ENCODE measurements around the gene DDN.

The DDN gene

DNA sequence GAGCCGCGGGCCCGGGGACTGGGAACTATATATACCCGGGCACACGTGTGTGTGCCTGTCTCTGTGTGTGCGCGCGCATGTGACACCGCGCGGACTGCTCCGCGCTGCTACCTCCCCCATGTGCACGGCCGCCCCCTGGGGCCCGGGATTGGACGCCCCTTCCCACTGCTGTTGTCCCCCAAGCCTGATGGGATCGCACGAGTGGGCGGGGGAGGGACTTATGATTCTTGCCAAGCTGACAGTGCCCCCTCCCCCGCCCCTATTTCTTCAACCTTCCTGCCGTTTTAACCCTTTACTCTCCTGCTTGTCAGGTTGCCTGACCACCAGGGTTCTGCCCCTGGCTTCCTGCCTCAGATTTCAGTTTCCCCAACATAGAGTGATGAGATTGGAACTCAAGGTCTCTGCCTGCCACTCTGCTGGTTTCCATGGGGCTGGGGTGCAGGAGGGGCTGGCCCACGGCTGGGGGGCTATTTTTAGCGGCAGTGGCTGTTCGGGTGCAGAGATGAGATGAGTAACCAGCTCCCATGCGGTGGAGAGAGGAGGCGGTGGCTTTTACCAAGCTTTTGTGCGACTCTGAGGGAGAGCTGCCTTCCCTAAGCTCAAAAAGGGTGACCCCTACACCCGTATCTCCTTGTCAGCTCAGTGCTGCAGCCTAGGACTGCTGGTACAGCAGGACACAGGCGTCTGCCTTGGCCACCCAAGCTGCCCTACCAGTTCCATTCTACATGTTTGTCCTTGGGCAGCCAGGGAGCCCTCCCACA lies at the start of gene DDN:
DDN (minus strand) TSS at position 5 of the 761 bp plus-strand sequence. CDS start 88 bp downstream, outside the sequence.
- Histone ChIP-seq H3K27ac (ENCODE audit: low read length) (no peak within 1 kb of the TSS), H3K4me3 (ENCODE audit: low read length) (peak within 1 kb of the TSS; percentile 54), H3K9ac (ENCODE audit: low read length) (no peak within 1 kb of the TSS), H3K27me3 (ENCODE audit: control insufficient read depth, insufficient read depth, low read length) (peaks cover 68% of the 10 kb centered on the region), H3K36me3 (ENCODE audit: control insufficient read depth, low read depth, low read length) (peaks cover 9% of the 10 kb centered on the region), H3K9me3 (ENCODE audit: control insufficient read depth, low read depth, low read length) (no peaks in the 10 kb centered on the region), H3K4me1 (ENCODE audit: control insufficient read depth, low read depth, low read length) (no peaks in the 10 kb centered on the region)

DNA sequence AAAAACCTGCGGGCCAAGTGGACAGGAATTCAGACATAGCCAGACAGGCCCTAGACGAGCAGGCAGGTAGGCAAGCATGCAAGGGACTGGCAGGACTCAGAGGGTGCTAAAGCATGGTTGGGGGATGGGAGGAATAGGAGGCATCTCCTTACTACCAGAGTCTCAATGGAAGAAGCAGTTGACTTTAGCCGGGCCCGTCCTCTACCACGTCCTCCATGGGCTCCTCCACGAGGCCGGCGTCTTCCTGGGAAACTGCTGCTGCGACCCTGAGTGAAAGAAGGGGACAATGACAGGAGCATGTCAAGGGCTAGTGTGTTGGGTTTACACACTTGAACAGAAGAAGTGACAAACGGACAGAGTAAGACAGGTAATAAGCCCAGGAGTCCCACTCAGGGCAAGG lies 49.8 kb upstream of the DDN start:
- Histone ChIP-seq H3K9me3 (ENCODE audit: control insufficient read depth, low read depth, low read length) (no peaks in the 10 kb centered on the region), H3K9ac (ENCODE audit: low read length) (no peak overlapping the region), H3K36me3 (ENCODE audit: control insufficient read depth, low read depth, low read length) (peaks cover 96% of the 10 kb centered on the region), H3K4me3 (ENCODE audit: low read length) (no peak overlapping the region), H3K27me3 (ENCODE audit: control insufficient read depth, insufficient read depth, low read length) (no peaks in the 10 kb centered on the region), H3K4me1 (ENCODE audit: control insufficient read depth, low read depth, low read length) (no peaks in the 10 kb centered on the region), H3K27ac (ENCODE audit: low read length) (no peak overlapping the region)

DNA sequence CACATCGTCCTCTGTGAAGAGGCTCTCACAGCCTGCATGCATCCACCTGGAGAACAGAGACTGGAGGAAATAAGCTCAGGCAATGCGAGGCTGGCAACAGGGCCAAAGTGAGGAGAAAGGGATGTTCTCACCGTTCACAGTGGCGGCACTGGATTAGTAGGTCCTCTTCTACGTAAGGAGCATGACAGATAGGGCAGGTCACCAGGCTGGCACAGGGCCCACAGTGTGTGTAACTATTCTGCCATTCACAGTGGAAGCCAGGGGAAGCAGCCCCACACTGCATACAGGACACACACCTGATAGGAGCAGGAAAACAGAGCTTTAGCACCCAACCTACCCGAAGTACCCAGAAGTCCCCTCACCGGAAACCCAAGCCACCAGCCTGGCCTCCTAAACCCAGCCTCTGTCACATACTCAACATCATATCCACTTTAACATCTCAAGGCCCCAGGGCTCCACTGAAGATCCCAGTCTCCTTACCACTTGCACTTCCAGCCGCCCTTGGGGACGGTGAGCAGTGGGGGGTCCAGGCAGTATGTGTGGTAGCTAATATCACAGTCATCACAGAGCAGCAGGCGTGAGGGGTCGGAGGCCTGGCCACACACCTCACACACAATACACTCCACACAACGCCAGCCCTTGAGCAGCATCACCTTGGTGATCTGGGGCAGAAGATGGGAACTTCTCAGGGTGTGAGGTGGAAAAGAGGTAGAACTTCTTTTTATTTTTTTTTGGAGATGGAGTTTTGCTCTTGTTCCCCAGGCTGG lies 47.1 kb upstream of the DDN start:
- Histone ChIP-seq H3K4me1 (ENCODE audit: control insufficient read depth, low read depth, low read length) (no peaks in the 10 kb centered on the region), H3K27me3 (ENCODE audit: control insufficient read depth, insufficient read depth, low read length) (no peaks in the 10 kb centered on the region), H3K4me3 (ENCODE audit: low read length) (no peak overlapping the region), H3K36me3 (ENCODE audit: control insufficient read depth, low read depth, low read length) (peaks cover 96% of the 10 kb centered on the region), H3K9ac (ENCODE audit: low read length) (no peak overlapping the region), H3K27ac (ENCODE audit: low read length) (no peak overlapping the region), H3K9me3 (ENCODE audit: control insufficient read depth, low read depth, low read length) (no peaks in the 10 kb centered on the region)

DNA sequence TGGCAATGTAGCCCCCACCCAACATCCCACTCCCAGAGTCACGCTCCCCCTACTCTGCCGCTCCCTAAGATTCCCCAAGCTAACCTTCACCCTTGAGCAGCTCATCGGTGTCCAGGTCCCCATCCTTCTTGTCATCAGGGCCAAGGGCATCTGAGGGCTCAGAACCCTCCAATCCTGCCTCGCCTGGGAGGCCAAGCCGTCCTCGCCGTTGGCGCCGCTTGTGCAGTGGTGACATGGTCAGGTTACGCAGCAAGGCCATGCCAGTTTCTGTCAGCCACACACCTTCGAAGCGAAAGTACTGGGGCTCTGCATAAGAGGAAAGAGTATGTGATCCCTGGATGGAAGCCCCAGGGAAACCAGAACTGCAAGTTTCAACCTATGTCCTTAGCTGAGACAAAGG lies 45.5 kb upstream of the DDN start:
- Histone ChIP-seq H3K36me3 (ENCODE audit: control insufficient read depth, low read depth, low read length) (peaks cover 88% of the 10 kb centered on the region), H3K9me3 (ENCODE audit: control insufficient read depth, low read depth, low read length) (no peaks in the 10 kb centered on the region), H3K4me1 (ENCODE audit: control insufficient read depth, low read depth, low read length) (no peaks in the 10 kb centered on the region), H3K27ac (ENCODE audit: low read length) (no peak overlapping the region), H3K27me3 (ENCODE audit: control insufficient read depth, insufficient read depth, low read length) (no peaks in the 10 kb centered on the region), H3K9ac (ENCODE audit: low read length) (no peak overlapping the region), H3K4me3 (ENCODE audit: low read length) (no peak overlapping the region)

DNA sequence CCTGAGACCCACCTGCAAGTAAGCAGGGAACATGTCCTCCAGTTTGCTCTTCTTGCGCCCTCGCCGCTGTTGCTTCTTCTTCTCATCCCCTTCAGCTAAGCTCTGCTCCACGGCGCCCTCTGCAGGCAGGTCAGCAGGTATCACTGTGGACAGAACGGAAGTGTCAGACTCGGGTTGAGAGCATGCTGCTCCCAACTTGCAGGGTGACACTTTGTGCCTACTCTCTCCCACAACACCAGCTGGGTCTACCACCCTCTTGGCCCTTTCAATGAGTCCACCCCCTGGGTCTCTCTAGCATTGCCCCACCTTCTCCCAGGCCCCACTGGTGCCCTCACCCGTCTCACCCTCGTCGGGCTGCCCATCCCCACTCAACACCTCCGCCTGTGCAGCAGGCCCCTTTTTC lies 44.7 kb upstream of the DDN start:
- no peaks in the 10 kb centered on the region for H3K9me3 ChIP-seq (ENCODE audit: control insufficient read depth, low read depth, low read length)
- H3K4me3 ChIP-seq (ENCODE audit: low read length): no peak overlapping the region
- no peaks in the 10 kb centered on the region for H3K27me3 ChIP-seq (ENCODE audit: control insufficient read depth, insufficient read depth, low read length)
- H3K27ac ChIP-seq (ENCODE audit: low read length): no peak overlapping the region
- no peak overlapping the region for H3K9ac ChIP-seq (ENCODE audit: low read length)
- H3K4me1 ChIP-seq (ENCODE audit: control insufficient read depth, low read depth, low read length): no peaks in the 10 kb centered on the region
- peaks cover 88% of the 10 kb centered on the region for H3K36me3 ChIP-seq (ENCODE audit: control insufficient read depth, low read depth, low read length)

DNA sequence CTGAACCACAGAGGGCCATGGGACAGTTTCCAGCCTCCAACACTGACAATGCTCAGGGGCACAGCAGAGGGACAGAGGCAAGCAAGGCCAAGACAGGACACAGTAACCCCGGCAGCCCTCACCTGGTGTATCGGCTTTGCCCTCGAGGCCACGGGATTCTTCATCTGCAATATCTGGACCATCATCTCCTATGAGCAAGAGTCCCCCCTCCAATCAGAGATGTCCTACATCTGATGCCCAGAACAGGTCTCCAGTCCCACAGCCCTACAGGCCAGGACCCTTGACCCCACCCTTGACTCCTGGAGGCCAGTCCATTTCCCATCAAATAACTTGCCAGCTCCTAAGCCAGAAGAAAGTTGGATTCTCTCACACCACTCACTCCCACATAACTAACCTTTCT lies 44.1 kb upstream of the DDN start:
- no peak overlapping the region for H3K4me3 ChIP-seq (ENCODE audit: low read length)
- peaks cover 88% of the 10 kb centered on the region for H3K36me3 ChIP-seq (ENCODE audit: control insufficient read depth, low read depth, low read length)
- no peaks in the 10 kb centered on the region for H3K9me3 ChIP-seq (ENCODE audit: control insufficient read depth, low read depth, low read length)

DNA sequence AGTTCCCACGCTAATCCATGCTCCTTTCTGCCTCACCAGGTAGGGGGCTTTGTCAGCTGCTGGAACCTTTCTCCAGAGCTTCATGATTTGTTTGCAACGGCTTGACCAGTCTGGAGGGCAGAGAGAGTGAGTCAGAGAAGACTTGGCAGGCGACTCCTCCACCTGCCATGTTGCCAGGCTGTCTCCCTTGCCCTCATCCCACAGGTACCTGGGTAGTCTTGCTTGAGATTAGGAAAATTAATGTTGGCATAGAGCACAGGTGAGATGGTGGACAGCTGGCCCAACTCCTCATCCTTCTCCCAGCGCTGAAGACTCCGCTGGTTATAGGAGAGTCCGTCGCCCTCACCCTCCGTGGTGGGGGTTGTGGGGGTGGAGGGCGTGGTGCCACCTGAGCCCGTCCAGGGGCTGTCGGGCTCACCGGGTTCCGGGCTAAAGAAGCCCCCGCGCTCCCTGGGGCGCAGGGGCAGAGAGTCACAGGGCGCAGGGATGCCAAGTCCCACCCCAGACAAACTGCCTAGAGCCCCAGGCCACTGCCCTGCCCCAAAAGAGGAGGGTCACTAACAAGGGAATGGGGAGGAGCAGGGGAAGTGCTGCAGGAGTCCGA lies 42.8 kb upstream of the DDN start:
- Histone ChIP-seq H3K36me3 (ENCODE audit: control insufficient read depth, low read depth, low read length) (peaks cover 90% of the 10 kb centered on the region), H3K27ac (ENCODE audit: low read length) (no peak overlapping the region), H3K4me3 (ENCODE audit: low read length) (no peak overlapping the region), H3K9me3 (ENCODE audit: control insufficient read depth, low read depth, low read length) (no peaks in the 10 kb centered on the region), H3K4me1 (ENCODE audit: control insufficient read depth, low read depth, low read length) (no peaks in the 10 kb centered on the region), H3K27me3 (ENCODE audit: control insufficient read depth, insufficient read depth, low read length) (no peaks in the 10 kb centered on the region), H3K9ac (ENCODE audit: low read length) (no peak overlapping the region)

More for the DNA sequence above, 44.1 kb upstream of the DDN start:
- no peaks in the 10 kb centered on the region for H3K4me1 ChIP-seq (ENCODE audit: control insufficient read depth, low read depth, low read length)
- no peak overlapping the region for H3K27ac ChIP-seq (ENCODE audit: low read length)
- no peak overlapping the region for H3K9ac ChIP-seq (ENCODE audit: low read length)
- no peaks in the 10 kb centered on the region for H3K27me3 ChIP-seq (ENCODE audit: control insufficient read depth, insufficient read depth, low read length)

DNA sequence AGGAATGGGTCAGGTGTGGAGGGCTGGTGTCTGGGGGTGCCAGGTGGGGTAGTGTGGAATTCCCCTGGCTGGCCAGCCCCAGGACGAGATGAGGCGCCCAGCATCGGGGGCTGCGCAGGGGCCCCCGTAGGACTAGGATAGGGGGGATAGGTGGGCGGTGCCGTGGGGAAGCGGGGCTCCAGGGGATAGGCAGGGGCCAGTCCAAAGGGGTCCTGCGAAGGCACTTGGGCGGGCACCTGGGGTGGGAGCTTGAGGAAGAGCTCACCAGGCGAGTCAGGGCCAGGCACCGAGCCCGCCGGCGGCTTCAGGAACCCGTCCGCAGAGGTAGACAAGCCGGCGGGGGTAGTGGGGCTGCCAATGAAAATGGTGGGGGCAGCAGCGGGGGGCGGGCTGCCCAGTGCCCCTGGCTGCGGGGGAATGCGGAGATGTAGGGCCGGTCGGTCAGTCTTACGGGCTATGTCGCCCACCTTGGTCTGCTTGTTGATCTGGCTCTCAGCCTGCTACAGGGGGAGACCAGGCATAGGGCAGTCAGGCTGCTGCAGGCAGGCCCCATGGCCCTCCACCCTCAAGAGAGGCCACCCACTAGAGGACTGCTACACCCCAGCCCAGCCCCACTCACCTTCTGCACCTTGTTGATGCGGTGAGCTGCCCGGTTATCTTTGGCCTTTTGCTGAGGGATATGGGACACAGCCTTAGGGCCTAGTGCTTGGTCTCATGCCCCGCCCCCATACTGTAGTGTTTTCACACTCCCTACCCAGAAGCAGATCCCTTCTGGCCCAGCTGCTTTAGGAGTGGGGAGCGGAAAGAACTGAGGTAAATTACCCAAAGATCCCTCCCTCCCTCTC lies 42.1 kb upstream of the DDN start:
- no peaks in the 10 kb centered on the region for H3K4me1 ChIP-seq (ENCODE audit: control insufficient read depth, low read depth, low read length)
- H3K27ac ChIP-seq (ENCODE audit: low read length): no peak overlapping the region
- no peaks in the 10 kb centered on the region for H3K9me3 ChIP-seq (ENCODE audit: control insufficient read depth, low read depth, low read length)
- H3K9ac ChIP-seq (ENCODE audit: low read length): no peak overlapping the region
- H3K4me3 ChIP-seq (ENCODE audit: low read length): no peak overlapping the region
- peaks cover 89% of the 10 kb centered on the region for H3K36me3 ChIP-seq (ENCODE audit: control insufficient read depth, low read depth, low read length)
- H3K27me3 ChIP-seq (ENCODE audit: control insufficient read depth, insufficient read depth, low read length): no peaks in the 10 kb centered on the region

DNA sequence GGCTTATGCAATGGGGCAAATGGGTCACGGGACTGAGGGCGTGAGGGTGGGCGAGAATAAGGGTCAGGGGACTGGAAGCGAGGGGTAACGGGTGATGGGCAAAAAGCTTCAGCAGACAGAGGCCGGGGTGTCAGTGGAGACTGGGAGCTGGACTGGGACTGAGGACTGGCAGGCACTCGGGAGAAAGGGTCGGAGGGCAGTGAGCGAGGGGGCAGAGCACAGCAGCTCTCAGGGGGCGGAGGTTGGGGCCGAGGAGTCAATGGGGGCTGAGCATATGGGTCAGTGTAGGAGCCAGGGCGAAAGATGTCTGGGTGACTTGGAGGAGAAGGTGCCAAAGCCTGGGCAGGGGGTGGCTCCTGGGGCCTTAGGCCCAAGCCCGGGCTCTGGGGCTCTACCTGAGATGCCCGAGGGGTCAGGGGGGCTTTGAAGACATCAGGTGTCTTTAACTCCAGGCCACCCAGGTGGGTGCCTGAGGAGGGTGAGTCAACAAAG lies 41.2 kb upstream of the DDN start:
- H3K27me3 ChIP-seq (ENCODE audit: control insufficient read depth, insufficient read depth, low read length): no peaks in the 10 kb centered on the region

DNA sequence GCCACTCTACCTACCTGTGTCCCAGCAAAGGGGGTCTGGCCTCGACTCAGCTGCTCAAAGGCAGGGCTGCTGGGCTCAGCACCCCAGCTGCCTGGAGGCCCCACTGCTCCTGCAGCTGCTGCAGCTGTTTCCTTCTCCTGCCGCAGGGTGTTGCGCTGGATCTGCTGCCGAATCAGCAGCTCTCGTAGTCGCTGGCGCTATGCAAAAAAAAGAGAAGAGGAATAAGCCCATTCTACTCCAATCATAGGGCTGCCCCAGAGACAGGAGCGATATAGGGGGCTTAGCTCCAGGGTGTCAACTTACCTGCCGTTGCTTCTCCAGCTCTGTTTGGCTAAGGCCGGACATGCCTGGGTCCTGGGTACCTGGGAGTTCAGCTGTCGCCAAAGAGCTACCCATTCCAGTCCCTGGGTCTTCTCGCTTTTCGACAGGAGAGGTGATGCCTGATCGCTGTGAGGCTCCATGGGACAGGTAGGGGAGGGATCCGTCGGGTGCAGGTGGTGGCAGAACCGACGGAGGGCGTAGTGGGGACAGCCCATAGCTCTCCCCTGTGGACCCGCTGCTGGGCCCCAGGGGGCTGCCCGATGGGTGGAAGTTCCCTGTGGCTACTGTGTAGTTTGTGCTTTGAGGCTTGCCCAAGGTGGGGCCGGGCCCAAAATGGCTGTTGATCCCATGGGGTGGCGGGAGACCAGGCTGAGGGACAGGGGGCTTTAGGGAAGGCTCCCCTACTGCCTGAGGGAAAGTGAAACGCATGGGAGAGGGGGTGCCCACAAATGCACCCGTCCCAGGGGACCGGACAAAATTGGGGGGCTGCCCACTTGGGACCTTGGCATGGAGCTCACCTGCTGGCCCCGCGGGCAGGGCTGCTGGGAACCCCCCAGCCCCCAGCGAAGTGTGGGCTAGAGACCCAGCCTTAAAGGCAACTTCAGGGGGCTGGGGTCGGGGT lies 40.5 kb upstream of the DDN start:
- Histone ChIP-seq H3K9me3 (ENCODE audit: control insufficient read depth, low read depth, low read length) (no peaks in the 10 kb centered on the region), H3K9ac (ENCODE audit: low read length) (no peak overlapping the region), H3K27ac (ENCODE audit: low read length) (no peak overlapping the region), H3K27me3 (ENCODE audit: control insufficient read depth, insufficient read depth, low read length) (no peaks in the 10 kb centered on the region), H3K4me3 (ENCODE audit: low read length) (no peak overlapping the region), H3K4me1 (ENCODE audit: control insufficient read depth, low read depth, low read length) (no peaks in the 10 kb centered on the region), H3K36me3 (ENCODE audit: control insufficient read depth, low read depth, low read length) (peaks cover 84% of the 10 kb centered on the region)

More for the DNA sequence above, 41.2 kb upstream of the DDN start:
- H3K4me3 ChIP-seq (ENCODE audit: low read length): no peak overlapping the region
- no peaks in the 10 kb centered on the region for H3K4me1 ChIP-seq (ENCODE audit: control insufficient read depth, low read depth, low read length)
- no peak overlapping the region for H3K9ac ChIP-seq (ENCODE audit: low read length)
- no peak overlapping the region for H3K27ac ChIP-seq (ENCODE audit: low read length)
- peaks cover 86% of the 10 kb centered on the region for H3K36me3 ChIP-seq (ENCODE audit: control insufficient read depth, low read depth, low read length)
- H3K9me3 ChIP-seq (ENCODE audit: control insufficient read depth, low read depth, low read length): no peaks in the 10 kb centered on the region

All from iPS-18a (cell line).